Kidney epithelial cell (primary cell): Measurements from ENCODE around the gene TRNT1. TPM values are rescaled to one million over a fixed set of nuclear protein-coding genes. Genes with fewer than 3 reads are reported as not detected.

Experiments used
- DNase-seq: peaks from one replicate; pipeline ENCODE4 v3.0.0-alpha.2; 2010; ENCODE audit warnings: low read depth
- H3K27me3 ChIP-seq: 2 replicates; pipeline ENCODE4 v1.6.0; 2011; ENCODE audit warnings: low read length; ENCODE audit not compliant: control insufficient read depth, insufficient read depth
- H3K36me3 ChIP-seq: 2 replicates; pipeline ENCODE4 v1.5.1; 2011; ENCODE audit warnings: low read length; ENCODE audit not compliant: control insufficient read depth, insufficient read depth
- H3K4me3 ChIP-seq: 2 replicates; pipeline ENCODE4 v1.5.1; 2011; ENCODE audit warnings: low read depth, mild to moderate bottlenecking, control low read depth, low read length
- total RNA-seq: library from RNA; depleted of rRNA; stranded (reverse); fragments of >200 nt; gene quantifications from 2 replicates; pipeline ENCODE4 v1.2.3, GENCODE V29; 2015
- TF ChIP-seq, protein P1 (sequence below): IDR thresholded peaks from 2 replicates; pipeline ENCODE4 v1.5.1; 2011; ENCODE audit warnings: mild to moderate bottlenecking, moderate library complexity, low read length, control low read depth, inconsistent platforms; ENCODE audit not compliant: insufficient read depth, poor library complexity, severe bottlenecking

TRNT1 gene
- total RNA-seq, 1 donor from 2014 or later, result 19.5 TPM

DNA sequence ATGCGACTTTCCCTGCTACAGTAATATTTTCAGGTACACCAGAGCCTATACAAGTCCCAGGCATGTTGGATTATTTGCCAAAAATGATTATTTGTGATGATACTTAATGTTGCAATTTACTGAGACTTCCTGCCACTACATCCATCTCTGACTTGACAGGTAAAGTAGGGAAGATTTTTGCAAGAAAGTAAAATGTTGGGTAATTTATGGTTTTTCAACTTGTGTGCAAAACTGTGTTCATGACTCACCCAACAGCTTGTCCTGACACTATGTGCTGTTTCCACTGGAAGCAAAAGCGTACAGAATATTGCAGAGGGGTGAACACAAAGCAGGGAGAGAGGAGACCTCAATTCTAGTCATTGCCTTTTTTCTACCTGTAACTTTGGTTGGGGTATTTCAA is 58.1 kb downstream of the TRNT1 start:
- Histone ChIP-seq H3K36me3 (no peaks in the 10 kb centered on the region), H3K27me3 (peaks cover 2% of the 10 kb centered on the region), H3K4me3 (no peak overlapping the region)
- no peak for DNase-seq
- TF ChIP-seq, protein P1, sequence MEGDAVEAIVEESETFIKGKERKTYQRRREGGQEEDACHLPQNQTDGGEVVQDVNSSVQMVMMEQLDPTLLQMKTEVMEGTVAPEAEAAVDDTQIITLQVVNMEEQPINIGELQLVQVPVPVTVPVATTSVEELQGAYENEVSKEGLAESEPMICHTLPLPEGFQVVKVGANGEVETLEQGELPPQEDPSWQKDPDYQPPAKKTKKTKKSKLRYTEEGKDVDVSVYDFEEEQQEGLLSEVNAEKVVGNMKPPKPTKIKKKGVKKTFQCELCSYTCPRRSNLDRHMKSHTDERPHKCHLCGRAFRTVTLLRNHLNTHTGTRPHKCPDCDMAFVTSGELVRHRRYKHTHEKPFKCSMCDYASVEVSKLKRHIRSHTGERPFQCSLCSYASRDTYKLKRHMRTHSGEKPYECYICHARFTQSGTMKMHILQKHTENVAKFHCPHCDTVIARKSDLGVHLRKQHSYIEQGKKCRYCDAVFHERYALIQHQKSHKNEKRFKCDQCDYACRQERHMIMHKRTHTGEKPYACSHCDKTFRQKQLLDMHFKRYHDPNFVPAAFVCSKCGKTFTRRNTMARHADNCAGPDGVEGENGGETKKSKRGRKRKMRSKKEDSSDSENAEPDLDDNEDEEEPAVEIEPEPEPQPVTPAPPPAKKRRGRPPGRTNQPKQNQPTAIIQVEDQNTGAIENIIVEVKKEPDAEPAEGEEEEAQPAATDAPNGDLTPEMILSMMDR, result no peak

DNA sequence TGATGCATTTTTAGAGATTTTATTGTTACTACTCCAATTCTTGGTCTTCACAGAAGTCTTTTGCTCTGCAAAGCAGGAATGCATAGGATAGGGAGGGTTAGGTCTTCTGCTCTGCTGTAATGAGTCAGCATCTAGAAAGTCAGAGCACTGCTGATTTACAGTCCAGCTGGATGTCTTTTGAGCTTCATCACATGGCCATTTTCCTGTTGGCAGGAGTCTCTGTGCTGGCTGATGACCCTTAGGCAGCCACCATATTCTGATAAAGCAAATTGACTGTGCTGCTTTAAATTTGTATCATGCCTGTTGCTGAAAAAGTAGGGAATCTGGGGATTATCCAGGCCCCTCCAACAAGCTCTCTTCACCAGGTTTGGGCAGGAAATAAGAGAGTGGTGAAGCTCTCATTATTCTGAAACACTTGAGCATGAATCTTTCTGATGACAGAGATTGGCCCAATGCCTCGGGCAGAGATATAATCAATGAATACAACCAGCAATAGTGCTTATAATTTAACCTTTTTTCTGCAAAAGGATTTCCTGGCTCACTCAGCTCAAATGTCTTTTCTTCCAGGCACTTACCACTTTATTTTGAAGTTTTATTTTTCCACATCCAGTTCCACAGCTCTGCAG is 62.5 kb downstream of the TRNT1 start:
- TF ChIP-seq, protein P1, result no peak

DNA sequence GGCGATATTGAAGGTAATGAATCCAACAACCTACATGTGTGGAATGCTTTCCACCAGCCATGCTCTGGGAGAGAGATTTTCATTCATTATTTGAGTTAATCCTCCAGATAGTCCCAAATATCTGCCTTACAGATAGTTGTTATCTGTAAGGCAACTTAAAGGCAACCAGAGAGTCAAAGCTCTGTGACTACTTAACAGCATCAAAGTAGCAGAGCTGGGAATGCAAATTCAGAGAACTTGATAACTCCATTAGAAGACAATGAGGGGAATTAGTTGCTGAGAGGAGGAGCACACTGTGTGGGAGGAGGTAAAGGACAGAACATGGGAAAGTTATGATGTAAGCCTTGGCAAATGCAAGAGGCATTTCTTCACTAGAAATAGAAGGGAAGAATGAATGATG is 63.2 kb downstream of the TRNT1 start:
- no peak for DNase-seq
- Histone ChIP-seq H3K4me3 (no peak overlapping the region), H3K27me3 (no peaks in the 10 kb centered on the region), H3K36me3 (no peaks in the 10 kb centered on the region)
- TF ChIP-seq, protein P1, result no peak

More for the DNA sequence above, 62.5 kb downstream of the TRNT1 start:
- DNase-seq, result no peak
- Histone ChIP-seq H3K27me3 (no peaks in the 10 kb centered on the region), H3K4me3 (no peak overlapping the region), H3K36me3 (no peaks in the 10 kb centered on the region)

DNA sequence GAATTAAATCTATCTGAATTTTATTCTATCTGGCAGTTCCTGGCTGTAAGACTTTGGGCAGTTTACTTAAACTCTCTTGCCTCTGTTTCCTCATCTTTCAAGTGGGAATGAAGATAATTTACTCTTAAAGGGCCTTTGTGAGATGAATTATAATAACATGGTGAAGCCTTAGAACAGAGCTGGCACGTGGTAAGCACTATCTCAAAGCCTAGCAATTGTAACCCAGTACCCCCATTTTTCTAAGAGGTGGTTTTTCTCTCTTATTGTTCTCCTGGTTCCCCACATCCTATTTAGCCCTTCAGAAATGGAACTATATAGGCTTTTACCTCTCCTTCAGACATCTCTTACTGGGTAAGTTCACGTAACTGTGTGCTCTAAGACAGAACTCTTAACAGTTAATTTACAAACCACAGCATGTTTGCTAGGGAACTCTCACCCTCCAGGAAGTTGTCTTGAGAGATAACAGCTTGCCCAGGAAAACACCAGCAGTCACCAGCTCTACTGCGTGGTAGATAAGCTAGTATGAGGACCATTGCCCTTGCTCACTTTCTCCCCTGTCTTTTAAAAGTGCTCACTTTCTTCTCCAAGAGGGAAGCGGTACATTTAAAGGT is 65.0 kb downstream of the TRNT1 start:
- Histone ChIP-seq H3K36me3 (no peaks in the 10 kb centered on the region), H3K4me3 (no peak overlapping the region), H3K27me3 (no peaks in the 10 kb centered on the region)
- TF ChIP-seq, protein P1, result no peak
- DNase-seq, result no peak

DNA sequence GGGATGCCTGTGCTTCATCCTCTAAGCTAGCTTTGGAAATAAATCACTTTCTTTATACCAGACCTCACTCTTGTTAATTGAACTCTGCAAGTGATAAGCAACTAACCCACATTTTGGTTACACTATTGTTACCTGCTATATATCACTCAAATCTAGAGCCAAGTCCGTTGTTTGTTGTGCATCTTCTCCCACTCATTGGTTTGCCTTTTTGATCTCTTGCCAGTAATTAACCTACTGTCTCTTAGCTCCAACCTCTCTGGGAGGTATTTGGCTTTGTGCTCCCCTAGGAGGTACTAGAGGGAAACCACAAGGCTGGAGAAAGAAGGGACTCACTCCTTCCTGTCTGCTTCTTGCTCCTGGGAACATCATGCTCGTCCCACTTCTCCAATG is 65.5 kb downstream of the TRNT1 start:
- no peak overlapping the region for H3K4me3 ChIP-seq
- H3K27me3 ChIP-seq, result no peaks in the 10 kb centered on the region
- no peak for DNase-seq
- H3K36me3 ChIP-seq, result no peaks in the 10 kb centered on the region
- TF ChIP-seq, protein P1, result no peak

DNA sequence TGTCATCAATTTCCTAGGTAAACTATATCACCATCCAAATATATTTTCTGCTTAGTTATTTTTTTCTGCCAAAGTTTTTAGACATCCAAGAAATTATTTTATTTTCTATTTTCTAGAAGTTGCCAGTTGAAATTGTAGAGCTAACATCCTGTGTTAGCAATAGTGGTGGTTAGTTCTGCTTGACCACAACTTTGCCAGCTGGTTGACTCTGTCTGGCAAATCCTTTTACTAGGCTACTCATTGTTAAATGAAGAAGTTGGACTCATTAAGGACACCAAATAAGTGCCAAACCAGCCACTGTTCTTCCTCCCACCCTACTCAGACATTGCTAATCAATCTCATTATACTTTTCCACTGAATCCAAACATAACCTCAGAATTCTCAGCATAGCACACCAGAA is 68.1 kb downstream of the TRNT1 start:
- H3K4me3 ChIP-seq, result no peak overlapping the region
- no peaks in the 10 kb centered on the region for H3K36me3 ChIP-seq
- DNase-seq, result no peak
- H3K27me3 ChIP-seq, result no peaks in the 10 kb centered on the region
- TF ChIP-seq, protein P1, result no peak
